T-helper 2 cell treated with Interferon-gamma antibody and Interleukin-4, amounts not matched to agents 5 μg/mL and 100 μg/mL, for 36 hours (primary cell): ENCODE results near the gene ENGASE.
"Not testable (repeated sequence)": the region's sequence is repeated elsewhere in the genome, so short reads cannot be mapped to it uniquely, and the experiment has no call there.

Experiments used
- DNase-seq: peaks from one replicate; pipeline ENCODE4 v3.0.0; 2021; ENCODE audit warnings: low spot score
- H3K27ac Mint-ChIP-seq: one replicate; pipeline ENCODE4 v1.8.0; 2021; ENCODE audit warnings: mild to moderate bottlenecking, mixed read lengths
- H3K27me3 Mint-ChIP-seq: one replicate; pipeline ENCODE4 v1.8.0; 2021; ENCODE audit warnings: low read depth, mixed read lengths
- H3K36me3 Mint-ChIP-seq: one replicate; pipeline ENCODE4 v1.8.0; 2021; ENCODE audit warnings: low read depth, mixed read lengths
- H3K4me1 Mint-ChIP-seq: one replicate; pipeline ENCODE4 v1.8.0; 2021; ENCODE audit warnings: low read depth, mixed read lengths
- H3K4me3 Mint-ChIP-seq: one replicate; pipeline ENCODE4 v1.8.0; 2022; ENCODE audit warnings: mild to moderate bottlenecking, moderate library complexity, mixed read lengths
- H3K9me3 Mint-ChIP-seq: one replicate; pipeline ENCODE4 v1.8.0; 2021; ENCODE audit warnings: mixed read lengths

The ENGASE gene

DNA sequence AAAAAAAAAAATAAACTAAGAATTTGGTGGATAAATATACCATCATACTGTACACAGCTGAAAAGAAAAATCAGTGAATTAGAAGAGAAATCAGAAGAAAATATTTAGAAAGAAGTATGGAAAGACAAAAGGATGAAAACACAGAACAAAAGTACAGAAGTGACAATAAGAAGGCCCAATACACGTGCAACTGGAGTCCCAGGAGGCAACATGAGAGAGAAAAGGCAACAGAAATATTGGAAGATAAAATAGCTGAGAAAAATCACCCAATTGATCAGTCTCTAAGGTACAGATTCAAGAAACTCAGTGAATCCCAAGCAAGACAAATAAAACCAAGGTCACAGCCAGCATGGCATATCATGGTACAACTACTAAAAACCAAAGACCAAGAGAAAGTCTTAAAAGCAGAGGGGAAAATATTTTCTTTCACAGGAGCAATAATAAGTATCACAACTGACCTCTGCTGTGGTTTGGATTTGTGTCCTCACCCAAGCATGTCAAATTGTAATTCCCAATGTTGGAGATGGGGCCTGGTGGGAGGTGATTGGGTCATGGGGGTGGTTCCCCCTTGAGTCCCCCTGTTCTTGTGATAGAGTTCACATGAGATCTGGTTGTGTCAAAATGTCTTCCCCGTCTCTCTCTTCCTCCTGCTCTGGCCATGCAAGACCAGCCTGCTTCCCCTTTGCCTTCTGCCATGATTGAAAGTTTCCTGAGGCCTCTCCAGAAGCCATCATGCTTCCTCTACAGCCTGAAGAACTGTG lies 20.2 kb upstream of the ENGASE start:
- H3K27me3 Mint-ChIP-seq: peaks cover 8% of the 10 kb centered on the region
- no peak overlapping the region for H3K4me3 Mint-ChIP-seq
- no peaks in the 10 kb centered on the region for H3K36me3 Mint-ChIP-seq
- H3K9me3 Mint-ChIP-seq: peaks cover 10% of the 10 kb centered on the region
- DNase-seq: no peak
- no peak overlapping the region for H3K27ac Mint-ChIP-seq
- H3K4me1 Mint-ChIP-seq: peaks cover 5% of the 10 kb centered on the region

DNA sequence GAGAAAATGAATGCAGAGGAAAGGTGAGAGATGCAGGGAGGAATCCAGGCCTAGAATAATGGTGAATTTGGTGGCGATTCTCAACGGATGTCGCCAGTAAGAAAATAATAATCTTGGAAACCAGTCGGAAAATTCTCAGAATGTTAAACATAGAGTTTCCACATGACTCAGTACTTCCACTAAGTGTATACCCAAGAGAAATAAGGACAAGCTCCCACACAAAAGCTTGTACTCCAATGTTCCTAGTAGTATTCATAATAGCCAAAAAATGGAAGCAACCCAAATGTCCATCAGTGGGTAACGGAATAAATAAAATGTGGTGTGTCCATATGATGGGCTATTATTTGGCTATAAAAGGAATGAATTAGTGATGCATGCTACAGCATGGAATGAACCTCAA lies 19.4 kb upstream of the ENGASE start:
- DNase-seq: no peak
- Mint-ChIP-seq H3K36me3 (no peaks in the 10 kb centered on the region), H3K27ac (no peak overlapping the region), H3K27me3 (peaks cover 10% of the 10 kb centered on the region), H3K4me1 (peaks cover 5% of the 10 kb centered on the region), H3K9me3 (peaks cover 10% of the 10 kb centered on the region), H3K4me3 (no peak overlapping the region)

DNA sequence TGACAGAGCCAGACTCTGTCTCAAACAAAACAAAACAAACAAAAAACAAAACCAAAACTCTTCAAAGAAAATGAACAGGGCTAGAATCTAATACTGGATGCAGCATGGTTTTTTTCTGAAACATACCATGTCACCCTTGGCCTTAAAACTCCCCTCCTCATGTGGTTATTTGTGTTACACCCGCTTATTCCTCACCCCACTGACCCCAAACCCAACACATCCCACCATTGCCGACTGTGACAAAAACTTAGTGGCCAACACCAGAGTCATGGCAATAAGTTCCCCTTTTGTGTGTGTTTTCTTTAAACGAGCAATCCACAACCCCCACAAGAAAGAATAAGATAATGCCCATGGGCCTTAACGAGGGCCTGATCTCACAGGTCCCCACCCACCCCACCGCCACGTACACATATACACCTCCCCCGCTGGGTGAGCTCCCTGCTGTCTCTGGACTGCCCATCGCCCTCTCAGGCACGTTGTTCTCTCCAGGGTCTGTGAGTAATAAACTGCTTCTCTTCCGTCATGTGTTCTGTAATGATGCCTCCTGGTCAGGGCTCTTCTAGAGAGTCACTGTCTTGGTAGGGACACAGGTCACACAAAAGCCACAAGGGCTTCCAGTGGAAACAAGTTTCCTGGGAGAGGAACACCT lies 16.8 kb upstream of the ENGASE start:
- peaks cover 10% of the 10 kb centered on the region for H3K9me3 Mint-ChIP-seq
- H3K4me1 Mint-ChIP-seq: peaks cover 5% of the 10 kb centered on the region
- H3K27ac Mint-ChIP-seq: peak overlapping the region; percentile 8
- peaks cover 12% of the 10 kb centered on the region for H3K27me3 Mint-ChIP-seq
- no peak for DNase-seq
- H3K4me3 Mint-ChIP-seq: no peak overlapping the region
- H3K36me3 Mint-ChIP-seq: no peaks in the 10 kb centered on the region

DNA sequence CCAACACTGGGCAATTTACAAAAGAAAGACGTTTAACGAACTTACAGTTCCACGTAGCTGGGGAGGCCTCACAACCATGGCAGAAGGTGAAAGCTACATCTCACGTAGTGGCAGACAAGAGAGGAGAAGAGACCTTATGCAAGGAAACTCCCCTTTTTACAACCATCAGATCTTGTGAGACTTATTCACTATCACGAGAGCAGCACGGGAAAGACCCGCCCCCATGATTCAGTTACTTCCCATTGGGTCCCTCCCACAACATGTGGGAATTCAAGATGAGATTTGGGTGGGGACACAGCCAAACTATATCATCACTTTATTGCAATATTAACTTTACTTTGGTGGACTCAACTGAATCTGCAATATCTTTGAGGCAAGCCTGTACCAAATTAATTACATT lies 11.9 kb upstream of the ENGASE start:
- DNase-seq: no peak
- no peaks in the 10 kb centered on the region for H3K36me3 Mint-ChIP-seq
- H3K27ac Mint-ChIP-seq: no peak overlapping the region
- peaks cover 10% of the 10 kb centered on the region for H3K27me3 Mint-ChIP-seq
- H3K4me1 Mint-ChIP-seq: peaks cover 9% of the 10 kb centered on the region
- no peak overlapping the region for H3K4me3 Mint-ChIP-seq
- H3K9me3 Mint-ChIP-seq: no peaks in the 10 kb centered on the region

DNA sequence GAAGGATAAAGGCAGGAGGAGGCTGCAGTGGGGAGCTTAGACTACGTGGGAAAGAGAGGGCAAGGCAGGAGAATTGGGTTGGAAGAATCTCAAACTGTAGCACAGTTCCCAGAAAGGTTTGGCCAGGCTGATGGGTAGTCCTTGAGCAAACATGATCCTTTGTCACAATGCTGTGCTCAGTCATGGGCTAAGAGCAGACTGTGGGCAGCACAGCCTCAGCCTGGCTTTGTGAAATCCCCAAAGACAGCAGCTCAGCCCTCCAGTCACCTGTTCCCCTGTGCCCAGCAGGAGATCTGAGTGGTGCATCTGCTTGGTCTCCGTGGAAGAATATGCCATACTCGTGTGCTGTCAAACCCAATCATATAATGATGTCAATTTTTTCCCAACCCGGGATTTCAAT lies 10.6 kb upstream of the ENGASE start:
- no peaks in the 10 kb centered on the region for H3K9me3 Mint-ChIP-seq
- H3K4me3 Mint-ChIP-seq: no peak overlapping the region
- peaks cover 4% of the 10 kb centered on the region for H3K27me3 Mint-ChIP-seq
- DNase-seq: no peak
- peaks cover 6% of the 10 kb centered on the region for H3K4me1 Mint-ChIP-seq
- no peak overlapping the region for H3K27ac Mint-ChIP-seq
- H3K36me3 Mint-ChIP-seq: no peaks in the 10 kb centered on the region

DNA sequence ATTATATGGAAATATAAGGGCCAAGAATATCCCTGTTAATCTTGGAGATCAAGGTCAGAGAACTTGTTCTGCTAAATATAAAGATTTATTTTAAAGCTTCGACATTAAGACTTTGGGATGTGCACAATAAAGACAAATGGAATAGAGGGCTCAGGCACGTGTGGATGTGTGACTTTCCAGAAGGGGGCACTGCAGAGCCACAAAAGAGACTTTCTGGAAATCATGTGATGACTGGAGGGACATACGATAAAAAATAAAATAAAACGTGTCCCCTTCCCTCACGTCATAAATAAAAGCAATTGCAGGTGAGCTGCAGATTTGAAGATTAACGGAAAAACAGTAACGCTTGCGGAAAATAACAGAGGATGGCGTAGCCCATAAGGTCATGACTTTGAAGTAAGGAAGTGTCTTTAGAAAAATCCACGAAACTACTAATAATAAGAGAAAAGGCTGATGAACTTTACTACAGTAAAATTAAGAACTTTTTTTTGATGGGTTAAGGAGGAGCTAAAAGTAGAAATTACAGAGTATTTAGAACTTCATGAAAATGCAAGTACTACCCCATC lies 9.4 kb upstream of the ENGASE start:
- peaks cover 6% of the 10 kb centered on the region for H3K4me1 Mint-ChIP-seq
- H3K27ac Mint-ChIP-seq: no peak overlapping the region
- H3K27me3 Mint-ChIP-seq: peaks cover 2% of the 10 kb centered on the region
- DNase-seq: peak; percentile 29
- no peak overlapping the region for H3K4me3 Mint-ChIP-seq
- H3K9me3 Mint-ChIP-seq: no peaks in the 10 kb centered on the region
- H3K36me3 Mint-ChIP-seq: no peaks in the 10 kb centered on the region

DNA sequence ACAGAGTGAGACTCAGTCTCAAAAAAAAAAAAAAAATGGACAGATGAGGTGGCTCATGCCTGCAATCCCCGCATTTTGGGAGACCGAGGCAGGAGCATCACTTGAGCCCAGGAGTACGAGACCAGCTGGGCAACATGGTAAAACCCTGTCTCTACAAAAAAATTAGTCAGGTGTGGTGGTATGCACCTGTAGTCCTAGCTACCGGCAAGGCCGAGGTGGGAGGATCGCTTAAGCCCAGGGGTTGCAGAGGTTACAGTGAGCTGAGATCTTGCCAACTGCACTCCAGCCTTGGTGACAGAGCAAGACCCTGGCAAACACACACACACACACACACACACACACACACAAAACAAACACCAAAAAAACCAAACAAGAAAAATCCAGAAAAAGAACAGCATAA lies 7.7 kb upstream of the ENGASE start:
- H3K9me3 Mint-ChIP-seq: no peaks in the 10 kb centered on the region
- H3K4me3 Mint-ChIP-seq: no peak overlapping the region
- no peaks in the 10 kb centered on the region for H3K36me3 Mint-ChIP-seq
- no peaks in the 10 kb centered on the region for H3K27me3 Mint-ChIP-seq
- no peak for DNase-seq
- peaks cover 6% of the 10 kb centered on the region for H3K4me1 Mint-ChIP-seq
- no peak overlapping the region for H3K27ac Mint-ChIP-seq

DNA sequence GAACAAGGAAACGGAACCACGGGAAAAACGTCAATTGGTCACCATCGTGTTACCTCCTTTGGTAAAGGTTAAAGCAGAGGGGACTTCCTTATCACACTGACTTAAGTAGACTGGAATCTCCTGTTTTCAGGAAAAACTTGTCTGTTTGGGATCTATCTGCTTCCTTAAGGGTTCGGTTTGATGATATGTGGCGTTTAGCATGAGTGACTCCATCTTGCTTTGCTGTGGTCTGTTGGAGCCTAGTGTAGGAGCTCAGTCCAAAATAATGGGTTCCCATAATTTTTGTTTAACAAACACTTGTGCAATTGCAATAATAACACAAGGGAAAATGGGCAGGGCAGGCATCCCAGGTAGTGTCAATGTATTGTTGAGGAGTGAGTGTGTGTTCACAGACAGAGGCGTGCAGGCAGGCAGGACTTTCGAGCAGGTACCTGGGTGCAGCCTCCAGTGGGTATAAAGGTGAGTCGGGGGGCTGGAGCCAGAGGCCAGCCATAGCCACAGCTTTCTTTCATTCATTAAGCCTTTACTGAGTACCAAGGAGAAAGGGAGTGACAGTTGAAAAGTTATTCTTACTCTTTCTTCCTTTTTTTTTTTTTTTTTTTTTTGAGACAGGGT lies 4.3 kb upstream of the ENGASE start:
- no peaks in the 10 kb centered on the region for H3K36me3 Mint-ChIP-seq
- no peaks in the 10 kb centered on the region for H3K9me3 Mint-ChIP-seq
- no peak overlapping the region for H3K27ac Mint-ChIP-seq
- peaks cover 6% of the 10 kb centered on the region for H3K4me1 Mint-ChIP-seq
- no peak for DNase-seq
- no peak overlapping the region for H3K4me3 Mint-ChIP-seq
- no peaks in the 10 kb centered on the region for H3K27me3 Mint-ChIP-seq

DNA sequence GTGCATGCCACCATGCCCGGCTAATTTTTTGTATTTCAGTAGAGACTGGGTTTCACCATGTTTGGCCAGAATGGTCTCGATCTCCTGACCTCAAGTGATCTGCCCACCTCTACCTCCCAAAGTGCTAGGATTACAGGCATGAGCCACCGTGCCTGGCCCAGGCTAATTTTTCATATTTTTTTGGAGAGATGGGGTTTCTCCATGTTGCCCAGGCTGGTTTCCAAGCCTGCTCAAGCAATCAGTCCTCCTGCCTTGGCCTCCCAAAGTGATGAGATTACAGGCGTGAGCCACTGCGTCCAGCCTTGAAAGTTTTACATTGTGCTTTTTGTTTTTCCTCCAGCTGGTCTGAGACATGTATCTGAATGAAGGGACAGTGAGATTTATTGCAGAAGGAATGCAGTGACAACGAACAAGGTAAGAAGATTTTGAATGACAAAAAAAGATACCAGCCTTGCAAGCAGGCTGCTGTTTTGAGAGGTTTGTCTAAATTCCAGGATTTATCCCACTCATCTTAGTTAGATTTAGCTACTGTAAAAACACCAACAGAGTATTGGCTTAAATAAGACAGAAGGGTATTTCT lies 3.4 kb upstream of the ENGASE start:
- peaks cover 2% of the 10 kb centered on the region for H3K36me3 Mint-ChIP-seq
- H3K9me3 Mint-ChIP-seq: no peaks in the 10 kb centered on the region
- no peaks in the 10 kb centered on the region for H3K27me3 Mint-ChIP-seq
- H3K4me3 Mint-ChIP-seq: no peak overlapping the region
- DNase-seq: no peak
- H3K4me1 Mint-ChIP-seq: peaks cover 14% of the 10 kb centered on the region
- no peak overlapping the region for H3K27ac Mint-ChIP-seq

DNA sequence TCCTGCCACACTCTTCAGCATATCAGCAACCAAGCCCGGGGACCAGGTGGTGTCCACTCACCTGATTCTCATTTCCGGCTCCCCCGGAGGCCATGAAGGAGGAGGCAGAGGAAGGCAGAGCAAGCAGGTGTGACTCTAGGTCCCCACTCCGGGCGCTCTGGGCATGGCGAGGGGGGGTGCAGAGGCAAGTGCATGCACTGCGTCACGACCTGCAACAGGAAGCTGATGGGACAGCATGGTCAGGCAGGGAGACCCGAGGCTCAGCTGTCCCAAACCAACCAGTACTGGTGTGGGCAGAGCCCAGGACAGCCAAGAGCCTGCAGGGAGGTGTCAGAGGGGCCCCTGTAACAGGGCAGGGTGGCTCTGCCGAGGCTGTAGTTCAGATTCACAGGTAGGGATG lies 2.1 kb upstream of the ENGASE start:
- Mint-ChIP-seq H3K4me3 (no peak overlapping the region), H3K4me1 (peaks cover 14% of the 10 kb centered on the region), H3K9me3 (no peaks in the 10 kb centered on the region), H3K36me3 (peaks cover 2% of the 10 kb centered on the region), H3K27me3 (no peaks in the 10 kb centered on the region), H3K27ac (no peak overlapping the region)
- DNase-seq: no peak

DNA sequence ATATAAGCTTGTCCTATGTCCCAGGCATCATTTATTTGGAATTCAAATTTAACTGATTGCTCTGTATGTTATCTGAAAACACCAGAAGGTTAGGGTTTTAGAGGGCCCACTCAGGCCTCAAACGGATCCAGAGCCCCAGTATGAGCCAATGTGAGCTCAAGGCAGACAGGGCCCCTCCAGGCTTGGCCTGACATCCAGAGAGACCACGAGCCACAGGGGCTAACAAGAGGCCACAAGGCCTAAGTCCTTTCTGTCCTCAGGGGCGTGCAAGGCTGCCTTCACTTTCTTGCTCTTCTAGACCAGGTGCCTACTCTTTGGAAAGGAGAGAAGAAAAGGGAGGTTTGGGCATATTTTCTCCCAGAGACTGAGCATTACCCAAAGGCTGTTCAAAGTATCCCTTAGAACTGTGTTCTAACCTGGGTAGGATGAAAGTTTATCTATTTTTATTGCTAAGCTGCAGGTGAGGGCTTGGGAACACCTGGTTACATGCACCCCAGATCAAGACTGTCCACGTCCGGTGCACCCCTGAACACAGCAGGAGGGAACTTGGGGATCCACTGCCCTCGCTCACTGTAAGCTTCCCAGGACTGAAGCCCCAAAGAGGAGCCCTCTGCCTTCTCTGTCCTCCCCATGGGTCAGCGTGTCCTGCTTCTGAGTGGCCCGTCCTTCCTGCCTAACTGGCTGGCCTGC lies 1.5 kb upstream of the ENGASE start:
- Mint-ChIP-seq H3K4me3 (no peak overlapping the region), H3K9me3 (no peaks in the 10 kb centered on the region), H3K36me3 (peaks cover 2% of the 10 kb centered on the region), H3K4me1 (peaks cover 14% of the 10 kb centered on the region), H3K27ac (no peak overlapping the region), H3K27me3 (no peaks in the 10 kb centered on the region)
- DNase-seq: no peak

DNA sequence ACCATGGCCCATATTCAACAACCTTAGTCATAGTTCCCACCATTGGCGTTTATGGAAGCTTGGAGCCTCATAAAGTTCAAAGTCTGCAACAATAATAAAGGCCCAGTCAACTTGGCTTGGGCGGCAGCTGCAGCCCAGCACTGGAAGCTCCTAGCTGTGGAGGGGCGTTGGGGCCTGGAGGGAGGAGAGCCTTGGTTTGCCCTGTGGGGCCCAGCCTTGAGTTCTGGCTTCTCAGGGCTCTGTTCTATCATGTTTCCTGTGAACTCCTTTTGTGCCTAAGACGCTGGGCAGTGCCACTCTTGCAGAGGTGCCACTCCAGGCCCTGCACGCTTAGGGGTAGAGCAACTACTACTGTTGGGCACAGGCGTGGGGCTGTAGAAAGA lies 927 bp upstream of the ENGASE start:
- no peak overlapping the region for H3K4me3 Mint-ChIP-seq
- no peaks in the 10 kb centered on the region for H3K27me3 Mint-ChIP-seq
- no peak overlapping the region for H3K27ac Mint-ChIP-seq
- peaks cover 14% of the 10 kb centered on the region for H3K4me1 Mint-ChIP-seq
- H3K9me3 Mint-ChIP-seq: no peaks in the 10 kb centered on the region
- no peak for DNase-seq
- H3K36me3 Mint-ChIP-seq: peaks cover 2% of the 10 kb centered on the region

DNA sequence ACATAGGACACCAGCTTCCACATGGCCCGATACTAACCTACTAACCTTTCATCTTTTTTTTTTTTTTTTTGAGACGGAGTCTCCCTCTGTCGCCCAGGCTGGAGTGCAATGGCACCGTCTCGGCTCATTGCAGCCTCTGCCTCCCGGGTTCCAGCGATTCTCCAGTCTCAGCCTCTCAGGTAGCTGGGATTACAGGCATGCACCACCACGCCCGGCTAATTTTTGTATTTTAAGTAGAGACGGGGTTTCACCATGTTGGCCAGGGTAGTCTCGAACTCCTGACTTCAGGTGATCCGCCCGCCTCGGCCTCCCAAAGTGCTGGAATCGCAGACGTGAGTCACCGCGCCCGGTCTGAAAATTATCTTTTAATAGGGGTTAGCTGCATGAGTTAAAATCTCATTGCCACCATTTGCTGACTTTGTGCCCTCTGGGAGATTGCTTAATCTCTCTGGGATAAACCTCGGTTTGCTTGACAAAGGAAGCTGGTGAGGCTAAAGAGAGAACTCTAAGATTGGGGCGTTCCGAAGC lies 439 bp upstream of the ENGASE start:
- not testable (repeated sequence) for H3K9me3 Mint-ChIP-seq, H3K36me3 Mint-ChIP-seq, DNase-seq, H3K27me3 Mint-ChIP-seq
- Mint-ChIP-seq H3K27ac (peak overlapping the region; percentile 62), H3K4me3 (peak overlapping the region; percentile 65), H3K4me1 (peaks cover 11% of the 10 kb centered on the region)
